ENCODE results near the gene CMC2. TPM values are rescaled to one million over a fixed set of nuclear protein-coding genes. Genes with fewer than 3 reads are reported as not detected.

CMC2 gene
- total and polyA plus RNA-seq, 2 donors, result 26.2 to 70.3 TPM

Other genes with a start within 250 kb of the CMC2 start
- gene CDYL2, start 202.3 kb downstream of the CMC2 start, total RNA-seq, result 12.2 TPM
- gene CDYL2, start 202.3 kb downstream of the CMC2 start, polyA plus RNA-seq, result 2.9 TPM
- gene CENPN, start 329 bp upstream of the CMC2 start, total RNA-seq, result 37.5 TPM
- gene CENPN, start 329 bp upstream of the CMC2 start, polyA plus RNA-seq, result 3.4 TPM
- gene ATMIN, start 29.0 kb upstream of the CMC2 start, total RNA-seq, result 44.1 TPM
- gene ATMIN, start 29.0 kb upstream of the CMC2 start, polyA plus RNA-seq, result 26.7 TPM
- 0.63 TPM for gene C16orf46, start 70.4 kb upstream of the CMC2 start, total RNA-seq
- 2.4 TPM for gene C16orf46, start 70.4 kb upstream of the CMC2 start, polyA plus RNA-seq
- gene GCSH, start 89.5 kb upstream of the CMC2 start, total RNA-seq, result 30.0 TPM
- gene GCSH, start 89.5 kb upstream of the CMC2 start, polyA plus RNA-seq, result 36.5 TPM
- 0.11 TPM for gene BCO1, start 231.8 kb upstream of the CMC2 start, total RNA-seq
- 0.25 TPM for gene BCO1, start 231.8 kb upstream of the CMC2 start, polyA plus RNA-seq

All from urinary bladder (tissue), 2 donors.